Bronchial epithelial cell (primary cell): Measurements from ENCODE around the gene FADS6. TPM values are rescaled to one million over a fixed set of nuclear protein-coding genes. Genes with fewer than 3 reads are reported as not detected.

Experiments
- DNase-seq: peaks from one replicate; pipeline ENCODE4 v3.0.0-alpha.2; 2010; ENCODE audit warnings: low read depth
- FAIRE-seq: peaks from 2 replicates; lab custom pipeline; 2011; peaks lifted over from hg19 to GRCh38; lab: Jason Lieb, UNC
- H3K27me3 ChIP-seq: 2 replicates; pipeline ENCODE4 v1.5.1; 2011; ENCODE audit warnings: low read length; ENCODE audit not compliant: control insufficient read depth, insufficient read depth
- H3K36me3 ChIP-seq: 2 replicates; pipeline ENCODE4 v1.5.1; 2011; ENCODE audit warnings: low read length; ENCODE audit not compliant: control insufficient read depth, insufficient read depth
- H3K4me3 ChIP-seq: 2 replicates; pipeline ENCODE4 v1.5.1; 2011; ENCODE audit warnings: mild to moderate bottlenecking, low read depth, low read length, control low read depth
- CTCF ChIP-seq: IDR thresholded peaks from 2 replicates; pipeline ENCODE4 v1.5.1; 2011; ENCODE audit warnings: mild to moderate bottlenecking, moderate library complexity, low read length, control low read depth, inconsistent platforms; ENCODE audit not compliant: insufficient read depth, severe bottlenecking
- total RNA-seq: library from RNA; depleted of rRNA; stranded (reverse); fragments of >200 nt; gene quantifications from 2 replicates; pipeline ENCODE4 v1.2.1, GENCODE V29; 2014

FADS6 gene
- total RNA-seq, 1 donor from 2014 or later: not detected

- peaks cover 25% of the 10 kb centered on the region for H3K27me3 ChIP-seq
- H3K36me3 ChIP-seq: no peaks in the 10 kb centered on the region
- FAIRE-seq (no peak), DNase-seq (no peak)
- no peak overlapping the region for H3K4me3 ChIP-seq
- TF ChIP-seq CTCF: no peak
Measured at GRCh38 chr17:74928786-74929185, 35.4 kb upstream of the FADS6 start.

- no peak for TF ChIP-seq CTCF
- FAIRE-seq (no peak), DNase-seq (no peak)
- H3K4me3 ChIP-seq: no peak overlapping the region
- H3K27me3 ChIP-seq: peaks cover 17% of the 10 kb centered on the region
- H3K36me3 ChIP-seq: no peaks in the 10 kb centered on the region
Measured at GRCh38 chr17:74925242-74925641, 31.8 kb upstream of the FADS6 start.

- peaks cover 17% of the 10 kb centered on the region for H3K27me3 ChIP-seq
- DNase-seq: no peak
- FAIRE-seq: no peak
Measured at GRCh38 chr17:74924250-74924948, 31.0 kb upstream of the FADS6 start, which contains the start of gene OTOP2. Gene OTOP2, plus strand, starts transcription at chr17:74924273. Its CDS starts 360 bp downstream, at chr17:74924633.

GRCh38 chr17:74923538-74924249 is 30.3 kb upstream of the FADS6 start:
- Histone ChIP-seq H3K4me3 (peak overlapping the region; percentile 48), H3K27me3 (peaks cover 17% of the 10 kb centered on the region), H3K36me3 (no peaks in the 10 kb centered on the region)
- FAIRE-seq (no peak), DNase-seq (no peak)
- TF ChIP-seq CTCF: peak; percentile 92

More at GRCh38 chr17:74924250-74924948, 31.0 kb upstream of the FADS6 start, which contains the start of gene OTOP2:
- TF ChIP-seq CTCF: no peak
- peak within 1 kb of the TSS; percentile 48 for H3K4me3 ChIP-seq
- no peaks in the 10 kb centered on the region for H3K36me3 ChIP-seq

- H3K27me3 ChIP-seq: peaks cover 17% of the 10 kb centered on the region
Measured at GRCh38 chr17:74922694-74923537, 29.5 kb upstream of the FADS6 start, which contains the start of gene USH1G. Gene USH1G, minus strand, starts transcription at chr17:74923255. Its CDS starts 182 bp downstream, at chr17:74923073.

More at GRCh38 chr17:74922694-74923537, 29.5 kb upstream of the FADS6 start, which contains the start of gene USH1G:
- no peak for DNase-seq
- H3K4me3 ChIP-seq: peak within 1 kb of the TSS; percentile 48
- H3K36me3 ChIP-seq: no peaks in the 10 kb centered on the region
- TF ChIP-seq CTCF: no peak
- no peak for FAIRE-seq
